HepG2 (cell line): ENCODE measurements around the gene SLC27A2. TPM values are rescaled to one million over a fixed set of nuclear protein-coding genes. Genes with fewer than 3 reads are reported as not detected.

Source experiments
- ATAC-seq: fragments of 200-7000 bp; cut with Tn5 transposase; 3 replicates; pipeline ENCODE4 v1.9.1; 2020; ENCODE audit warnings: mild to moderate bottlenecking, moderate library complexity
- BruUV-seq: library from RNA; stranded (reverse); fragments of 400-500 nt; replicated peaks from 2 replicates; lab custom pipeline; 2021; lab: Mats Ljungman, UMichigan
- CTCF ChIA-PET: fragments of 300-600 bp; formaldehyde crosslinking; extraction: SDS; loops from one replicate; lab custom pipeline; 2021; ENCODE audit warnings: low total read pairs, inconsistent platforms, low intra/inter-chr PET ratio; lab: Yijun Ruan, JAX
- POLR2A ChIA-PET: fragments of 350-600 bp; sonication (Branson Sonifier 250); formaldehyde crosslinking; loops from one replicate; lab custom pipeline; 2020; ENCODE audit warnings: antibody characterized with exemption, inconsistent platforms; lab: Yijun Ruan, JAX
- DNase-seq: peaks from one replicate; pipeline ENCODE4 v3.0.0-alpha.2; 2015; ENCODE audit warnings: low spot score
- FAIRE-seq: peaks from 3 replicates; lab custom pipeline; 2011; peaks lifted over from hg19 to GRCh38; lab: Jason Lieb, UNC
- H2AFZ ChIP-seq: one replicate; pipeline ENCODE4 v1.6.1; 2011; ENCODE audit warnings: low read length, inconsistent platforms
- H3K27ac ChIP-seq: fragments of 300-600 bp; 3 replicates; pipeline ENCODE4 v1.8.0; 2011; ENCODE audit warnings: mixed run types, mild to moderate bottlenecking, mixed read lengths, low read length, inconsistent platforms; ENCODE audit not compliant: insufficient read depth; ENCODE audit errors: extremely low read length
- H3K27me3 ChIP-seq, 2 experiments: fragments of 200-600 bp in 1 of 2; 2 replicates in 1 of 2; 3 replicates in 1 of 2; pipeline versions ENCODE4 v1.6.0 to v1.8.0; 2011; ENCODE audit warnings: low read length in 2 of 2, mild to moderate bottlenecking in 2 of 2, moderate library complexity in 2 of 2, inconsistent platforms in 1 of 2; ENCODE audit not compliant: insufficient read depth in 2 of 2, control insufficient read depth in 1 of 2
- H3K36me3 ChIP-seq, 2 experiments: fragments of 200-600 bp in 1 of 2; replicated peaks in 1 of 2; 2 replicates in 1 of 2; 3 replicates in 1 of 2; pipeline versions ENCODE4 v1.5.1 to v1.8.0; 2011; ENCODE audit warnings: low read length in 2 of 2, inconsistent platforms in 1 of 2; ENCODE audit not compliant: insufficient read depth in 2 of 2, control insufficient read depth in 1 of 2
- H3K4me1 ChIP-seq: 2 replicates; pipeline ENCODE4 v1.5.1; 2012; ENCODE audit warnings: low read length, inconsistent platforms; ENCODE audit not compliant: insufficient read depth
- H3K4me2 ChIP-seq: 2 replicates; pipeline ENCODE4 v1.6.0; 2011; ENCODE audit warnings: low read depth, low read length, inconsistent platforms
- H3K4me3 ChIP-seq, 3 experiments: fragments of 200-600 bp in 1 of 3; sonication (generic), shearing (Covaris generic) in 1 of 3; replicated peaks in 1 of 3; 2 replicates each; pipeline ENCODE4 v1.5.1; 2011 to 2016; ENCODE audit warnings: low read length in 3 of 3, inconsistent platforms in 2 of 3, low read depth in 2 of 3, mild to moderate bottlenecking in 2 of 3, control low read depth in 1 of 3, mixed read lengths in 1 of 3; ENCODE audit not compliant: insufficient read depth in 1 of 3
- H3K79me2 ChIP-seq: one replicate; pipeline ENCODE4 v1.6.1; 2011; ENCODE audit warnings: low read length, inconsistent platforms; ENCODE audit not compliant: insufficient read depth
- H3K9ac ChIP-seq: 2 replicates; pipeline ENCODE4 v1.6.0; 2011; ENCODE audit warnings: mild to moderate bottlenecking, low read depth, low read length, inconsistent platforms; ENCODE audit not compliant: insufficient read depth
- H3K9me3 ChIP-seq: 2 replicates; pipeline ENCODE4 v1.5.1; 2012; ENCODE audit warnings: mild to moderate bottlenecking, low read length
- H4K20me1 ChIP-seq: 2 replicates; pipeline ENCODE4 v1.6.0; 2011; ENCODE audit warnings: inconsistent platforms, mild to moderate bottlenecking, low read length, moderate library complexity; ENCODE audit not compliant: insufficient read depth
- HNRNPH1 ChIP-seq: fragments of 200-400 bp; formaldehyde crosslinking; optimal IDR thresholded peaks from 2 replicates; pipeline ENCODE3; 2017; ENCODE audit warnings: mild to moderate bottlenecking, low read depth, low read length
- PHF20 ChIP-seq: sonication (generic); formaldehyde crosslinking; IDR thresholded peaks from 2 replicates; pipeline ENCODE4 v1.5.0; 2020; ENCODE audit warnings: mild to moderate bottlenecking, missing genetic modification reagents
- RARA ChIP-seq: IDR thresholded peaks from 2 replicates; pipeline ENCODE4 v1.6.1; 2016; ENCODE audit warnings: missing genetic modification reagents, missing compliant biosample characterization
- U2AF2 ChIP-seq: fragments of 200-400 bp; formaldehyde crosslinking; IDR thresholded peaks from 2 replicates; pipeline ENCODE4 v1.6.1; 2017; ENCODE audit warnings: low read depth, mild to moderate bottlenecking, low read length
- XRCC5 ChIP-seq: fragments of 200-400 bp; formaldehyde crosslinking; optimal IDR thresholded peaks from 2 replicates; pipeline ENCODE3; 2017; ENCODE audit warnings: mild to moderate bottlenecking, low read length
- ZFP90 ChIP-seq: sonication (generic); formaldehyde crosslinking; IDR thresholded peaks from 2 replicates; pipeline ENCODE4 v1.8.0; 2022; ENCODE audit warnings: missing genetic modification reagents, mild to moderate bottlenecking, inconsistent platforms, borderline replicate concordance
- ZFX ChIP-seq: sonication (generic); formaldehyde crosslinking; IDR thresholded peaks from 2 replicates; pipeline ENCODE4 v1.4.0; 2020; ENCODE audit warnings: mild to moderate bottlenecking, low read depth, missing genetic modification reagents, moderate library complexity
- ZNF138 ChIP-seq: sonication (generic); formaldehyde crosslinking; IDR thresholded peaks from 2 replicates; pipeline ENCODE4 v1.5.0; 2020; ENCODE audit warnings: mild to moderate bottlenecking, low read depth, missing genetic modification reagents
- ZNF703 ChIP-seq: sonication (generic); formaldehyde crosslinking; IDR thresholded peaks from 2 replicates; pipeline ENCODE4 v1.5.1; 2020; ENCODE audit warnings: missing genetic modification reagents, mild to moderate bottlenecking, moderate library complexity, borderline replicate concordance
- WGBS: methylation state at CpG from one replicate; pipeline ENCODE4 v1.1.6; 2017; ENCODE audit warnings: low lambda C conversion rate; 5-methylcytosine and 5-hydroxymethylcytosine counted together
- in situ Hi-C: cut with HindIII; loops from 2 replicates; pipeline ENCODE4 v1.10.0; 2017; ENCODE audit warnings: low pct_unique_long_range_greater_than_20kb; ENCODE audit not compliant: extremely low pct_ligation_motif_present
- intact Hi-C: fragments of 100-400 bp; cut with micrococcal nuclease; formaldehyde crosslinking; loops from one replicate; pipeline ENCODE4 v1.10.0; 2022; ENCODE audit not compliant: unreplicated experiment
- polyA plus RNA-seq, 8 experiments: library from polyadenylated mRNA; depleted of rRNA in 3 of 8; stranded (reverse) in 7 of 8; unstranded in 1 of 8; fragments of >200 nt; fragmentation: Illumina TruSeq in 4 of 8; extraction: Trizol in 4 of 8; gene quantifications; 2 replicates each; pipeline versions ENCODE4 v1.2.1 to v1.2.3, GENCODE V29; 2011 to 2016; ENCODE audit warnings: low read depth in 4 of 8, missing spikeins in 1 of 8, mixed read lengths in 1 of 8; ENCODE audit not compliant: insufficient read depth in 1 of 8
- total RNA-seq, 5 experiments: library from RNA; depleted of rRNA; stranded (reverse); fragments of >200 nt; fragmentation: Illumina TruSeq; extraction: Trizol; gene quantifications; 2 replicates each; pipeline ENCODE4 v1.2.3, GENCODE V29; 2016; ENCODE audit warnings: low read depth in 1 of 5
- TF ChIP-seq, protein P1 (sequence below): sonication (generic); formaldehyde crosslinking; IDR thresholded peaks from 2 replicates; pipeline ENCODE4 v1.4.0; 2020; ENCODE audit warnings: missing genetic modification reagents
- TF ChIP-seq, protein P2 (sequence below), 2 experiments: fragments of 450-650 bp in 1 of 2; sonication (generic) in 1 of 2; formaldehyde crosslinking; IDR thresholded peaks; 2 replicates each; pipeline versions ENCODE4 v1.5.0 to v1.8.0; 2020 to 2022; ENCODE audit warnings: mild to moderate bottlenecking in 1 of 2, missing genetic modification reagents in 1 of 2

The SLC27A2 gene
- total and polyA plus RNA-seq, 2 of the 13 experiments (the other 11 are each of a cell fraction or from before 2014, with no cell fraction given): 14.6 to 23.4 TPM

DNA sequence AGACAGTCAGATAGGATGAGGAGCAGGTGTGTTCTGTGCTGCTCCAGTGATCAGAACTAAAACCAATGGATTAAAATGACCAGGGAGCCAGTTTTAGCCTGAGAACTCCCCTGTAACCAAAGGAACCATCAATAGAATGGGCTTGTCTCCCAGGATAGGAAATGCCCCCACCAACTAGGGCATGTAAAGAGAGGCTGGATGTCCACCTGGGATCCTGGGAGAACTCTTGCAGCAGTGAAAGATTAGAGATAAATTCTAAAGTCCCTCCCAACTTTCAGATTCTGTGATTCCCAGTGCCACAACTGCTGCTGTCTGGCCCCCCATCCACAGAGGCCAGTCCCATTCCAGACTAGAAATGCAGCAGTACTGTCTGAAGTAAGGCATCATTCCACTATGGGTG, 49.8 kb downstream of the SLC27A2 start (continued):
- TF ChIP-seq, protein P1, sequence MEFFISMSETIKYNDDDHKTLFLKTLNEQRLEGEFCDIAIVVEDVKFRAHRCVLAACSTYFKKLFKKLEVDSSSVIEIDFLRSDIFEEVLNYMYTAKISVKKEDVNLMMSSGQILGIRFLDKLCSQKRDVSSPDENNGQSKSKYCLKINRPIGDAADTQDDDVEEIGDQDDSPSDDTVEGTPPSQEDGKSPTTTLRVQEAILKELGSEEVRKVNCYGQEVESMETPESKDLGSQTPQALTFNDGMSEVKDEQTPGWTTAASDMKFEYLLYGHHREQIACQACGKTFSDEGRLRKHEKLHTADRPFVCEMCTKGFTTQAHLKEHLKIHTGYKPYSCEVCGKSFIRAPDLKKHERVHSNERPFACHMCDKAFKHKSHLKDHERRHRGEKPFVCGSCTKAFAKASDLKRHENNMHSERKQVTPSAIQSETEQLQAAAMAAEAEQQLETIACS (CRISPR knock-in tag): no peak
- no peak for TF ChIP-seq HNRNPH1
- no peak for TF ChIP-seq PHF20 (CRISPR knock-in tag)
- TF ChIP-seq XRCC5: no peak

DNA sequence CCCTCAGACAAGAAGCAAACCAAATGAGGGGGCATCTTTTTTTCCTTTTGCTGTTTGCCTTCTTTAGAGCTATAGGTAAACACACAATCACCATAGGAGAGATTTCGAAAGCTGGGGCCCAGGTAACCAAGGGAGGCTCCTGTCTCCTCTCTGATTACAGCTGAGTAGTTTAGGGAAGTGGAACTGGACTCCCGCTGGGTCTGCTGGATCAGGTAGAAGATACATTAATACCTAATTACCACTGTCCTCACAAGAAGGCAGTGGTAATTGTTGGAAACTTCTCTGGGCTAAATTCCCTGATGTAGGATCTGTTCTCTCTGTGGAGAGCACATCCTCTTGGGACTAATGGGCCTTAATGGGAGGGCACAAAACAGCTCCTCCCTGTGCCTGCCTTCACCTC, 50.8 kb downstream of the SLC27A2 start:
- Histone ChIP-seq H2AFZ (no peak overlapping the region), H4K20me1 (no peaks in the 10 kb centered on the region), H3K9me3 (no peaks in the 10 kb centered on the region), H3K4me1 (peaks cover 11% of the 10 kb centered on the region), H3K27me3 (no peaks in the 10 kb centered on the region), H3K4me2 (no peak overlapping the region), H3K79me2 (no peaks in the 10 kb centered on the region), H3K27ac (no peak overlapping the region), H3K9ac (no peak overlapping the region), H3K36me3 (peaks cover 0 to 16% of the 10 kb centered on the region in 2 experiments; a peak in 2 of 5 replicates), H3K4me3 (no peak overlapping the region)
- CTCF ChIA-PET: no interaction called here
- intact Hi-C loops: no loop called here
- TF ChIP-seq ZFP90 (CRISPR knock-in tag): no peak
- TF ChIP-seq, protein P2, sequence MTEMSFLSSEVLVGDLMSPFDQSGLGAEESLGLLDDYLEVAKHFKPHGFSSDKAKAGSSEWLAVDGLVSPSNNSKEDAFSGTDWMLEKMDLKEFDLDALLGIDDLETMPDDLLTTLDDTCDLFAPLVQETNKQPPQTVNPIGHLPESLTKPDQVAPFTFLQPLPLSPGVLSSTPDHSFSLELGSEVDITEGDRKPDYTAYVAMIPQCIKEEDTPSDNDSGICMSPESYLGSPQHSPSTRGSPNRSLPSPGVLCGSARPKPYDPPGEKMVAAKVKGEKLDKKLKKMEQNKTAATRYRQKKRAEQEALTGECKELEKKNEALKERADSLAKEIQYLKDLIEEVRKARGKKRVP (CRISPR knock-in tag; IDR thresholded peaks at IDR 0.05): no peak
- TF ChIP-seq ZNF138: no peak
- TF ChIP-seq U2AF2: no peak
- no peak for TF ChIP-seq RARA (CRISPR knock-in tag)
- TF ChIP-seq ZFX (CRISPR knock-in tag): no peak
- TF ChIP-seq ZNF703 (CRISPR knock-in tag): no peak
- FAIRE-seq (no peak), ATAC-seq (no peak), DNase-seq (no peak)
- in situ Hi-C loops: no loop called here
- 88% methylated on average over 2 of the region's 2 CpGs for whole genome bisulfite sequencing
- POLR2A ChIA-PET: interaction anchor here (1.0 kb wide), 1 partner anchor 9 kb away, joined by 3 read pairs; no protein-coding TSS in a partner anchor
- no TSS peak for BruUV-seq
